Measurements from ENCODE around the gene B4GAT1. TPM values are rescaled to one million over a fixed set of nuclear protein-coding genes. Genes with fewer than 3 reads are reported as not detected.
A peak's percentile ranks its signal among the peaks of the same experiment; 100 is the strongest.

The B4GAT1 gene
- polyA plus RNA-seq, 1 experiment, result 15.9 TPM

DNA sequence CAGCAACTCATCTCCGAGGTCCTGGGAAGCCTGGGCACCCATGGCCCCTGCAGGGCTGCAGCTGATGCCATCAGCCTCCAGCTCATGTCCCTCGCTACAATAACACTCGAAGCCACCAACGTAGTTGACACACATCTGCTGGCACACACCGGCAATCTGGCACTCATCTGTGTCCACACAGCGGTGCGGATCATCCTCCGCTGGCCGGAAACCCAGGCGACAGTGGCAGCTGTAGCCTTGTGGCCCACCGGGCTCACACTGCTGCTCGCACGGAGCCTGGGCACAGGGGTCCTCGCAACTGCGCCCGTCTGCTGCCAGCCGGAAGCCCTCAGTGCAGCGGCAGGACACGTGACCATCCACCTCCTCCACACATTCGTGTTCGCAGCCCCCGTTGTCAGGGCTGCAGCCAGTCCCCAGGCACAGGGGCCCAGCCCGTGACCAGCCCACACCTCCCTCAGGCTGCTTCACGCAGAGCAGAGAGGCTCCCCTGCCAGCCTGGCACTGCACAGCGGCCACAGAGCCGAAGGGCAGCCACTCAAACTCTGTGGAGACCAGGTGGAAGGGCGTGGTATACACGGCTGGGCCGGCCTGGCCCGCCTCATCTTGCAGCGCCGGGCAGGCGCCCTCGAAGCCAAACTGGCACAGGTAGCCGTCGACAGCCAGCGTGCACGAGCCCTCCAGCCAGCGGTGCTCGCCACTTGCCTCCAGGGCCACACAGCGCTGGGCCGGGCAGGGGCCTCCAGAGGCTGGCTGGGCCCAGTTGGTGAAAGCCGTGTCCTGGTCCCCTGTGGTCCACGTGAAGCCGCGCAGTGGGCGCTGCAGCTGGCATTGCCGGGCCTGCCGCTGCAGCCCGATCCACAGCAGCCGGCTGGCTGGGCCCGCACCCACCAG is 31.3 kb downstream of the B4GAT1 start:
- Histone ChIP-seq H3K9me3 (ENCODE audit: control insufficient read depth, insufficient read depth, low read length) (peaks cover 8% of the 10 kb centered on the region; the same call in 1 of the 2 replicates), H3K27me3 (ENCODE audit: control insufficient read depth, insufficient read depth, low read length) (no peaks in the 10 kb centered on the region), H3K27ac (ENCODE audit: low read depth, low read length) (peak overlapping the region; percentile 21), H3K4me3 (ENCODE audit: low read depth, low read length) (peak overlapping the region; percentile 87)
- TF ChIP-seq, protein P1, sequence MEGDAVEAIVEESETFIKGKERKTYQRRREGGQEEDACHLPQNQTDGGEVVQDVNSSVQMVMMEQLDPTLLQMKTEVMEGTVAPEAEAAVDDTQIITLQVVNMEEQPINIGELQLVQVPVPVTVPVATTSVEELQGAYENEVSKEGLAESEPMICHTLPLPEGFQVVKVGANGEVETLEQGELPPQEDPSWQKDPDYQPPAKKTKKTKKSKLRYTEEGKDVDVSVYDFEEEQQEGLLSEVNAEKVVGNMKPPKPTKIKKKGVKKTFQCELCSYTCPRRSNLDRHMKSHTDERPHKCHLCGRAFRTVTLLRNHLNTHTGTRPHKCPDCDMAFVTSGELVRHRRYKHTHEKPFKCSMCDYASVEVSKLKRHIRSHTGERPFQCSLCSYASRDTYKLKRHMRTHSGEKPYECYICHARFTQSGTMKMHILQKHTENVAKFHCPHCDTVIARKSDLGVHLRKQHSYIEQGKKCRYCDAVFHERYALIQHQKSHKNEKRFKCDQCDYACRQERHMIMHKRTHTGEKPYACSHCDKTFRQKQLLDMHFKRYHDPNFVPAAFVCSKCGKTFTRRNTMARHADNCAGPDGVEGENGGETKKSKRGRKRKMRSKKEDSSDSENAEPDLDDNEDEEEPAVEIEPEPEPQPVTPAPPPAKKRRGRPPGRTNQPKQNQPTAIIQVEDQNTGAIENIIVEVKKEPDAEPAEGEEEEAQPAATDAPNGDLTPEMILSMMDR (IDR thresholded peaks at IDR 0.05; ENCODE audit: low read depth, low read length), result no peak
- CTCF ChIA-PET, result interaction anchor here (0.6 to 1.0 kb wide), 4 partner anchors 11 to 36 kb away, joined by 4 to 6 read pairs (median 5); partner anchors contain the start of gene RIN1
- POLR2A ChIA-PET, result interaction anchor here (0.6 to 2.8 kb wide), 11 partner anchors 9 to 180 kb away, joined by 3 to 56 read pairs (median 5); partner anchors contain the start of genes B4GAT1, RIN1 and YIF1A
- DNase-seq (ENCODE audit: low read depth, low spot score), result no peak

DNA sequence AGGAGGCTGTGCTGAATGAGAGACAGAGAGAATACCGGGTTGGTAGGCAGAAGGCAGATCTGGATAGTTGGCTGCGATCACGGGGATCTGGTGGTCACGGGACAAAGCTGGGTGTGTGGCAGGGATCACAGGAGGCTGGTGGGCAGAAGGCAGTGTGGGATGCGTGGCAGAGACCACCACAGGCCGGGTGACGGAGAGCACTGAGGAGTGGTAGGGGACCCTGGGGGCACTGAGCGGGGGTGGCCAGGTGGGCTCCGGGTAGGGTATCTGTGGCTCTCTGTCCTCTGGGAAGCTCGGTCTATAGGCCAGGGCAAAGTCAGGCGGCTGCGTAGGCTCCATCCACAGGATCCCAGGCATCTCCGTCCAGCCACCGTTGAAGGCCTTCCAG is 31.9 kb downstream of the B4GAT1 start:
- DNase-seq (ENCODE audit: low read depth, low spot score), result no peak
- H3K27ac ChIP-seq (ENCODE audit: low read depth, low read length), result peak overlapping the region; percentile 97
- TF ChIP-seq, protein P1 (IDR thresholded peaks at IDR 0.05; ENCODE audit: low read depth, low read length), result no peak
- peak overlapping the region; percentile 87 for H3K4me3 ChIP-seq (ENCODE audit: low read depth, low read length)
- ChIA-PET CTCF (interaction anchor here (1.0 kb wide), 1 partner anchor 21 kb away, joined by 5 read pairs; the partner anchor contains the start of gene RIN1), POLR2A (interaction anchor here (1.5 to 1.9 kb wide), 3 partner anchors 11 to 20 kb away, joined by 5 to 10 read pairs (median 5); no protein-coding TSS in a partner anchor)
- H3K27me3 ChIP-seq (ENCODE audit: control insufficient read depth, insufficient read depth, low read length), result no peaks in the 10 kb centered on the region
- H3K9me3 ChIP-seq (ENCODE audit: control insufficient read depth, insufficient read depth, low read length), result peaks cover 8% of the 10 kb centered on the region; the same call in 1 of the 2 replicates

DNA sequence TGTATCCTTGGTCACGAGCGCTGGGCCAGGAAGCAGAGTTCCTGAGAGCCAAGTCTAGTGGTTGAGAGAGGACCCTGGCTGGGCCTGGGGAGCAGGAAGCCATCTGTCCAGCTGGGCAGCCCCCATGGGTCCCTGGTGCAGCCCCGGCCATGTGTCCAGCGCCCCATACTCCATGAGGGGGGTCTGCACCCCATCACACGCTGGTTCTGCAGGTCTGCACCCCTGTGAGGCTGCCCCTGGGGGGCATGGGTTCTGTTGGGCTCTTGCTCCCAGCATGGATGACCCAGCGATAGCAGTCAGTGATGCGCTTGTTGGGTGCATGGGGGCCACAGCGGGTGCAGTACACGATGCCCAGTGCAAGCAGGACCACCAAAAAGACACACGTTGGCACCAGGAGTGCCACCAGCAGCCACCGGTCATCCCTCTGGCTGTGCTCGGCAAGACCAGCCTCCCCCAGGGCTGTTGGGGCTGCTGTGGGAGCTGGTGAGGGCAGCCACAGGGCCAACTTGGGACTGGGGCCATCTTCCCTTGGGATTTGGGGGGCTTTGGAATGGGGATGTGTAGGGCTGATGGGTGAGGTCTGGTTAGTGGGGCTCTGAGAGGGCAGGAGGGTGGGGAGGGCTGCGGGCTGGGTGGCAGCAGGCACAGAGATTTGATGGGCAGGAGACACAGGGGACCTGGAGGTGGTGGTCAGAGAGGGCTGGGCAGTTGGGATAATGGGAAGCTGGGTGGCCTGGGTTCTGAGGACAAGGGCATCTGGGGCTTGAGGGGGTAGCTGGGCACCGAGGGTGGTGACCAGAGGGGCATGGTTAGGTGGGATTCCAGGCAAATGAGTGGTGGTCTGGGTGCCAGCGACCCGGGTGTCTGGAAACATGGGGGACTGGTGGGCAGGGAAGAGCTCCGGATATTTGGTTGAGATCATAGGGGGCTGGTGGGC is 32.6 kb downstream of the B4GAT1 start:
- Histone ChIP-seq H3K27ac (ENCODE audit: low read depth, low read length) (peak overlapping the region; percentile 97), H3K9me3 (ENCODE audit: control insufficient read depth, insufficient read depth, low read length) (peaks cover 8% of the 10 kb centered on the region; the same call in 1 of the 2 replicates), H3K4me3 (ENCODE audit: low read depth, low read length) (peak overlapping the region; percentile 87), H3K27me3 (ENCODE audit: control insufficient read depth, insufficient read depth, low read length) (no peaks in the 10 kb centered on the region)
- CTCF ChIA-PET, result interaction anchor here (1.0 to 3.9 kb wide), 2 partner anchors 16 to 21 kb away, joined by 5 to 62 read pairs; partner anchors contain the start of gene RIN1
- TF ChIP-seq, protein P1 (IDR thresholded peaks at IDR 0.05; ENCODE audit: low read depth, low read length), result no peak
- POLR2A ChIA-PET, result interaction anchor here (1.5 to 1.9 kb wide), 2 partner anchors 12 to 20 kb away, joined by 5 read pairs; no protein-coding TSS in a partner anchor
- DNase-seq (ENCODE audit: low read depth, low spot score), result no peak

DNA sequence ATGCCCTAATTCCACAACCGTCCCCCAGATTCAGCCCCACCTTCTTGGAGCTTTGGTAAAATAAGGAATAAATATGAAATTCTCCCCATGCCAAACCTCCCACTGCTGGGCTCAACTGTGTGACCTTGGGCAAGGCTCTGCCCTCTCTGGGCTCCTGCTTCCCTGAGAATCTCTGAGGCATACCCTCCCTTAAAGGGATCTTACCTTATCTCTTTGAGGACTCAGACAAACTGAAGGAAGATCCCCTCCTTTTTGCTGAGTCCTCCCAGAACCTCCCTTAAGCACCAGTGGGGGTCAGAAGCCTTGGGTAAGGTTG is 33.3 kb downstream of the B4GAT1 start:
- H3K4me3 ChIP-seq (ENCODE audit: low read depth, low read length), result peak overlapping the region; percentile 87
- TF ChIP-seq, protein P1 (IDR thresholded peaks at IDR 0.05; ENCODE audit: low read depth, low read length), result no peak
- H3K9me3 ChIP-seq (ENCODE audit: control insufficient read depth, insufficient read depth, low read length), result peaks cover 8% of the 10 kb centered on the region; the same call in 1 of the 2 replicates
- no peaks in the 10 kb centered on the region for H3K27me3 ChIP-seq (ENCODE audit: control insufficient read depth, insufficient read depth, low read length)
- ChIA-PET CTCF (interaction anchor here (1.2 to 3.9 kb wide), 4 partner anchors 13 to 71 kb away, joined by 3 to 98 read pairs (median 37); partner anchors contain the start of gene YIF1A), POLR2A (interaction anchor here (1.6 to 3.1 kb wide), 6 partner anchors 11 to 34 kb away, joined by 5 to 99 read pairs (median 14); partner anchors contain the start of gene RIN1)
- no peak for DNase-seq (ENCODE audit: low read depth, low spot score)
- peak overlapping the region; percentile 97 for H3K27ac ChIP-seq (ENCODE audit: low read depth, low read length)
